HEK293 (cell line): Measurements from ENCODE around the gene DENND4B.

Experiments
- ATF2 ChIP-seq: fragments of 450-650 bp; formaldehyde crosslinking; IDR thresholded peaks from 2 replicates; pipeline ENCODE4 v1.5.1; 2016; ENCODE audit warnings: missing biosample characterization, missing genetic modification characterization, low read depth
- CTCF ChIP-seq: fragments of 450-650 bp; formaldehyde crosslinking; IDR thresholded peaks from 2 replicates; pipeline ENCODE4 v1.5.1; 2016; ENCODE audit warnings: missing biosample characterization, missing genetic modification characterization
- REST ChIP-seq: fragments of 450-650 bp; formaldehyde crosslinking; IDR thresholded peaks from 2 replicates; pipeline ENCODE4 v1.5.1; 2016; ENCODE audit warnings: missing biosample characterization, missing genetic modification characterization
- ZBTB11 ChIP-seq: fragments of 450-650 bp; formaldehyde crosslinking; conservative IDR thresholded peaks from 2 replicates; pipeline ENCODE4 v1.5.1; 2016; ENCODE audit warnings: low read depth, missing biosample characterization, missing genetic modification characterization

- TF ChIP-seq CTCF (tag by site-specific recombination) (no peak), REST (no peak), ATF2 (no peak), ZBTB11 (tag by site-specific recombination) (no peak)
Observed at GRCh38 chr1:153968000-153968363, 21.5 kb upstream of the DENND4B start.
